ENCODE results near the gene ZNF140.

The ZNF140 gene

GRCh38 chr12:133080368-133081158 is at the start of gene ZNF140:
ZNF140 (plus strand) TSS chr12:133080923; CDS start chr12:133081321, 398 bp downstream.
- DNase-seq = peak; percentile 99

DNA sequence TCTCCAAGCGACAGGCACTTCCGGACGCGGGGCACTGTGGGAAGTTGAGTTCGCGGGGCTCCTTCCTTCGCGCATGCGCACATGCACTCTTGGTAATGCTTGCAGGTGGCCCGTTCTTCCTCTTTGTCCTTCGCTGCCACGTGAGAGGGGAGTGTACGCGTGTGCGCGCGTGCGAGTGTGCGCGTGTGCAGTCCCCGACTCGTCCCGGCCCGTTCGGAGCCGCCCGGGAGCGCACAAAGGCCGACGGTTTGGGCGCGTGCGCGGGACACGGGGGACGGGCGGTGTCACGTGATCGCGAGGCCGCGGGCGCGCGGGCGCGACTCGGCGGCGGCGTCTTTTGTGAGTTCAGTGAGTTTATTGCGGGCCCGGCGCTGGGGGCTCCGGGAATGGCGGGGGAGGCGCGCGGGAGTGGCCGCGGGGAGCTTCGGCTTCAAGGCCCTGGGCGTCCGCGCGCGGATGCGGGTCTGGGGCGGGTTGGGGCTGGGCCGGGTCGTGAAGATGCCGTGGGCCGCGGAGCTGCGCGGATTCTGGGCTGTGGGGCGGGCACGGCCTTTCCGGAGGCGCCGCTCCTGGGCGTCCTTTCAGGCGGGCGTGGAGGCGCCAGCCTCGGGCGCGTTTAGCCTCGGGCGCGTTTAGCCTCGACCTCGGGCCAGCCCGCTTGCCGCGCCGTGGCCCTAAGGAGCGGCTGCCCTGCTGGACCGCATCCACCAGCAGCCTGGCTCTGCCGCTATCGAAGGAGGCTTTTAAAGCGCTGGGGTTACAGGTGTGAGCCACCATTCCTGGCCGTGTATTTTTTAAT is 43.3 kb upstream of the ZNF140 start, which contains the start of gene ZNF84:
ZNF84 (plus strand) TSS at position 303 of the 799 bp plus-strand sequence. CDS start 3,959 bp downstream, outside the sequence.
- DNase-seq = peak; percentile 100

- DNase-seq = no peak
These were observed 42.5 kb upstream of the ZNF140 start for GRCh38 chr12:133038118-133038709.

DNA sequence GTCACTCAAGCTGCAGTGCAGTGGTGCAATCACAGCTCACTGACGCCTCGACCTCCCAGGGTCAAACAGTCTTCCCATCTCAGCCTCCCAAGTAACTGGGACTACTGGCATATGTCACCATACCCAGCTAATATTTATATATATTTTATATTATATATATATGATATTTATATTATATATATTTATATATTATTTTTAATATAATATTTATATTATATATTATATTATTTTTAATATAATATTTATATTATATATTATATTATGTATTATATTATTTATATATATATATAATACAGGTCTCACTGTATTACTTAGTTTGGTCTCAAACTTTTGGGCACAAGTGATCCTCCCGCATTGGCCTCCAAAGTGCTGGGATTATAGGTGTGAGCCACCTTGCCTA is 34.0 kb upstream of the ZNF140 start:
- no peak for DNase-seq

DNA sequence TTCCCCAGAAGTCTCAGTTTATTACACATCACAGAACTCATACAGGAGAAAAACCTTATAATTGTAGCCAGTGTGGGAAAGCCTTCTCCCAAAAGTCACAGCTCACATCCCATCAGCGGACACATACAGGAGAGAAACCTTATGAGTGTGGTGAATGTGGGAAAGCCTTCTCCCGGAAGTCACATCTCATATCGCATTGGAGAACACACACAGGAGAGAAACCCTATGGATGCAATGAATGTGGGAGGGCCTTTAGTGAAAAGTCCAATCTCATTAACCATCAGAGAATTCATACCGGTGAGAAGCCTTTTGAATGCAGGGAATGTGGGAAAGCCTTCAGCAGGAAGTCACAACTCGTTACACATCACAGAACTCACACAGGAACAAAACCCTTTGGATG is 23.3 kb upstream of the ZNF140 start:
- DNase-seq = peak; percentile 39

GRCh38 chr12:133058203-133059113 is 22.3 kb upstream of the ZNF140 start:
- peak; percentile 61 for DNase-seq

DNA sequence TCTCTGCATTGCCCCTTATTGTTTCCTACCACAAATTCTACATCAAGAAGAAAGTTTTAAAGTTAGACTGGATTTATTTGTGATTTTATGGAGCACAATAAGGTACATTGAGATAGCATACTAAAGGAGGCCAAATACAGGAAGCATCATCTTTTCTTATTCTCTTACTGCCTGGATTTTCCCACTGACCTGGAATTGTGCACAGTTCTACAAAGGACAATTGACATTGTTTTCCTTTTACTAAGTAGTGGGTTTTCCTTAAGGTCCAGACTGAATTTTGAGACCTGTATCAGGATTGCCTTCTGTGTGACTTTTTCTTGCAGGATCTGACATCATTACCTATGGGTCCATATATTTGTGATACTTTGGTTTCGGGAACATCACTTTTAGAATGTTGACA is 18.8 kb upstream of the ZNF140 start:
- no peak for DNase-seq

DNA sequence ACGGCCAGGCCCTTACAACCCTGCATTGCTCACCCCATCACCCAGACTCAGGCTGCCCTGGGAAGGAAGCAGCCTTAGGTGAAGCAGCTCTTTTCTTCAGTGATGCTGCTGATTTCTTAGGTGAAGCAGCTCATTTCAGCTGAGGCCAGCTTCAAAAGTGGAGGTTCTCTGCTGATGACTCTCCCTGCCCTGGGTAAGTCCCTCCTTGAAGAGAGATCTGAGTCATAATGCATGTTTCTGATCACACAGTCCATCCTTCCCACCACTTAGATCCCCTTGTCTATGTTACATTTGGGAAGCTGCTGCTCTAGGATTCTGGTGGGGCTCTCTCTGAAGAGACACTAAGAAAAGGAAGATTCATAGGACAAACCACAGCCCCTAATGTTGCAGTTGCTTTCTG is 17.2 kb upstream of the ZNF140 start:
- no peak for DNase-seq

GRCh38 chr12:133073836-133074235 is 6.9 kb upstream of the ZNF140 start:
- no peak for DNase-seq

GRCh38 chr12:133080026-133080367 is 726 bp upstream of the ZNF140 start:
- DNase-seq = peak; percentile 100

GRCh38 chr12:133081159-133081780 is 547 bp downstream of the ZNF140 start:
- peak; percentile 40 for DNase-seq

- DNase-seq = no peak
These were observed 2.6 kb downstream of the ZNF140 start for GRCh38 chr12:133083345-133083744.

DNA sequence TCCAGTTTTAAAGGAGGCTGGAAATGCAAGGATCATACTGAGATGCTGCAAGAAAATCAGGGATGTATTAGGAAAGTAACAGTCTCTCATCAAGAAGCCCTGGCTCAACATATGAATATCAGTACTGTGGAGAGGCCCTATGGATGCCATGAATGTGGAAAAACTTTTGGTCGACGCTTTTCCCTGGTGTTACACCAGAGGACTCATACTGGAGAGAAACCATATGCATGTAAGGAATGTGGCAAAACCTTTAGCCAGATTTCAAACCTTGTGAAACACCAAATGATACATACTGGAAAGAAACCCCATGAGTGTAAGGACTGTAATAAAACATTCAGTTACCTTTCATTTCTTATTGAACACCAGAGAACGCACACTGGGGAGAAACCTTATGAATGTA is 24.9 kb downstream of the ZNF140 start:
- DNase-seq = peak; percentile 25

- peak; percentile 31 for DNase-seq
These were observed 25.5 kb downstream of the ZNF140 start for GRCh38 chr12:133106253-133106652.

DNA sequence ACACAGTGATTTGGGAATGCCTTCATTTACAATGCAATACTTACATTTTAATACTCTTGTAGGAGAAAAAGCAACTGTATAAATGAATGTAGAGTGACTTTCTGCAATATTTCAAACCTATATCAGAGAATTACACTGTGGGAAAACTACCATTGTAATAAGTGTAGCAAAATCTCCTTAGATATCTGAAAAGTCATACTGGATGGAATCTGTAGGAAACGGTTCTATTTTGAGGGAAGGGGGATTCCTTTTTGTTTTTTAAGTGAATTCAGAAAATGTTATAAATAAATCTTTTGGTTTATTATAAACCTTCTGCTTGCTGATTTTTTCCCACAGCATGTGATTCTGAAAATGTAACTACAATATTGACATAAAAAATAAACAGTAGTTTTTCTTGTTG is 26.4 kb downstream of the ZNF140 start:
- no peak for DNase-seq

GRCh38 chr12:133108150-133108549 is 27.4 kb downstream of the ZNF140 start:
- DNase-seq = no peak

DNA sequence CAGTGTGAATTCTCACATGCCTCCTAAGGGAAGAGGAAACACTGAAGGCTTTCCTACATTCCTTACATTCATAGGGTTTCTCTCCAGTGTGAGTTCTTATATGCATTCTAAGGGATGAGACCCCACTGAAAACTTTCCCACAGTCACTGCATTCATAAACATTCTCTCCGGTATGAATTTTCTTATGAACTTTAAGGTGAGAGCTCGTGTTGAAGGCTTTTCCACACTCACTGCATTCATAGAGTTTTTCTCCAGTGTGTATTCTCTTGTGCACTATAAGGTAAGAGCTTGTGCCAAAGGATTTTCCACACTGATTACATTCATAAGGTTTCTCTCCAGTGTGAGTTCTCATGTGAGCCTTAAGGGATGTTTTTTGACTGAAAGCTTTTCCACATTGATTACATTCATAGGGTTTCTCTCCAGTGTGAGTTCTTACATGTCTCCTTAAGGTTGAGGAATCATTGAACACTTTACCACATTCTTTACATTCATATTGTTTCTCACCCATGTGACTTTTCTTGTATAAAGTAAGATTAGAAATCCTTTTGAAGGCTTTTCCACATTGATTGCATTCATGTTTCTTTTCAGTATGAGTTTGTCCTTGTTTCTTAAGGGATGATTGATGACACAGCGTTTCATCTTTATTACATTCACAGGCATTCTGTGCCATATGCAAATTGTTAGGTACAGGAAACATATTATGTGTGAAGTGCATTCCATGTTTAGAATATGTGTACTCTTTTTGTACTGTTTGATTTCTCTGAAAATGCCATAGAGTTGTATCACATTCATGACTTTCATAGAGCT is 39.9 kb downstream of the ZNF140 start:
- peak; percentile 44 for DNase-seq

- no peak for DNase-seq
These were observed 44.0 kb downstream of the ZNF140 start for GRCh38 chr12:133124674-133125073.

DNA sequence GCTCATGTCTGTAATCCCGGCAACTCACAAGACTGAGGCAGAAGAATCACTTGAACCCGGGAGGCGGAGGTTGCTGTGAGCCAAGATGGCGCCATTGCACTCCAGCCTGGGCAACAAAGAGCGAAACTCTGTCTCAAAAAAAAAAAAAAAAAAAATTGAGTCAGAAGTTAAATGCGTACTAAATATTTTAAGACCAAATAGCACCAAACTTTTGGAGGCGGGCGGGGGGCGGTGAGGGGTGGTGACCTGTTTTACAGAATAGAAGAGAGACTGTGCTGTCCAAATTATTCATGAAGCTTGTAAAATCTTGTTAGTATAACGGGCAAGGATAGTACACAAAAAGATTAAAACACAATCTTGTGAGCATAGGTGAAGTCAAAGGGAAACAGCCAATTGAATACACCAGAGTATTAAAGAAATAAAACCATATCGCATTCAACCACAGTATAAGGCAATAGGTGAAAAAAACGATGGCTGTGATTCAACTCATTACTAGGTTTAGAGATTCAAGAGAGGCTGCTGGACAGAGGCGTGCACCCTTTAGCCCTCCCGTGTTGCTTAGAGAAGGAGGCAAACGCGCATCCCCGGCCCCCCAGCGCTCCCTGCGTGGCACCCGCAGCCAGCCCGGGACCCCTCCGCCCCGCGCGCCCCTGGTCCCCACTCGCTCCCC is 48.8 kb downstream of the ZNF140 start:
- peak; percentile 73 for DNase-seq

DNA sequence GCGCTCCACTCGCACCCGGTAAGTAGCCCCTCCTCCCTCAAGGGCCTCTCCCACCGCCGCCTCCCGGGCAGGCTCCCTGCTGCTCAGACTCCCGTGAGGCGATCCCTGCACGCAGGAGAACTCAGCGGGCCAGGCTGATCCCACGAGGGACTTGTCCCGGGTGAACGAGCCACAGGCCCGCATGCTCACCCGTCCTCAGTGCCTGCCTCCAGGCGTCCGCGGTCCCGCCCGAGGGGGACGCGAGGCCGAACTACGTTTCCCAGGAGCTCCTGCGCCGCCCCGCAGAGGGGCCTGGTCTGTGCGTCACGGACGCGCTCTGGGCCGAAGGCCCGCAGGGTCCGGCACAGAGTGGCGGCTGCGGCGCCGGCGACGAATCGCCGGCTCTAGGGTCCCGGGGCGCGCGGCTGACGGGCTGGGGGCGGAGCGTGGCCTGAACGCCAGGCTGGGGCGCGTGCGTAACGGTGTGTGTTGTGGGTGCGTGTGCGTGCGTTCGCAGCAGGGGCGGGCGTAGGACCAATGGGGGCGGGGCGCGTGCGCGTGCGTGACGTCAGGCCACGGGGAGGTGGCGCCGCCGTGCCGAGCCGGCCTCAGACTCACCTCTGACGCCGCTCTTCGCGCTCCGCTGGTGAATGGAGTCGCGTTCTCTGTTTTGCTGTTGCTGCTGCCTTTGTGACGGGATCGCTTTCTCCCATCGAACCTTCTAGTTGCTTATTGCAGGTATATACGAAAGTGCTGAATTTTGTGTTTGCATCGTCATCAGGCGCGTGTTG is 49.5 kb downstream of the ZNF140 start, which contains the start of the genes ZNF10 and ZNF891:
ZNF10 (plus strand) TSS at position 590 of the 770 bp plus-strand sequence. CDS start 13,866 bp downstream, outside the sequence.
ZNF891 (minus strand) TSS at position 237 of the 770 bp plus-strand sequence. CDS start 8,356 bp downstream, outside the sequence.
- peak; percentile 99 for DNase-seq

Data from DMS53 (cell line).